HL-60 (cell line): Measurements from ENCODE around the gene DOCK9.

Experiments
- CTCF ChIP-seq: IDR thresholded peaks from one replicate; pipeline ENCODE4 v1.5.1; 2011; ENCODE audit warnings: low read length, control low read depth, inconsistent platforms; ENCODE audit not compliant: insufficient read depth
- GABPA ChIP-seq: IDR thresholded peaks from 2 replicates; pipeline ENCODE4 v1.6.1; 2012; ENCODE audit warnings: low read depth
- POLR2AphosphoS5 ChIP-seq: IDR thresholded peaks from 2 replicates; pipeline ENCODE4 v1.6.1; 2012; ENCODE audit warnings: low read depth

- no peak for TF ChIP-seq CTCF
- TF ChIP-seq POLR2AphosphoS5 = no peak
- TF ChIP-seq GABPA = no peak
Measured at GRCh38 chr13:99014522-99014921, 36.7 kb upstream of the DOCK9 start.
